Caki2 (cell line): ENCODE measurements around the gene TATDN2. TPM values are rescaled to one million over a fixed set of nuclear protein-coding genes. Genes with fewer than 3 reads are reported as not detected.

Experiments used
- DNase-seq: peaks from one replicate; pipeline ENCODE4 v3.0.0-alpha.2; 2015; ENCODE audit warnings: low read depth
- in situ Hi-C: cut with HindIII; loops from 2 replicates; pipeline ENCODE4 v1.10.0; 2016; ENCODE audit warnings: low sequenced_read_pairs, low pct_unique_long_range_greater_than_20kb, mixed read lengths
- total RNA-seq: library from RNA; depleted of rRNA; stranded (reverse); fragments of >200 nt; shearing (Covaris generic); gene quantifications from 2 replicates; pipeline ENCODE4 v1.2.3, GENCODE V29; 2014; ENCODE audit warnings: low replicate concordance; rRNA removed

TATDN2 gene
- total RNA-seq, 1 experiment from 2014 or later: 10.1 TPM

- DNase-seq: no peak
- in situ Hi-C loops: no loop called here
Measured at GRCh38 chr3:10327592-10327991, 79.3 kb downstream of the TATDN2 start.

- in situ Hi-C loops: no loop called here
Measured at GRCh38 chr3:10328460-10329071, 80.3 kb downstream of the TATDN2 start.

GRCh38 chr3:10329495-10330015, 81.3 kb downstream of the TATDN2 start:
- DNase-seq: no peak
- in situ Hi-C loops: no loop called here

More at GRCh38 chr3:10328460-10329071, 80.3 kb downstream of the TATDN2 start:
- DNase-seq: no peak

GRCh38 chr3:10330319-10330718, 82.1 kb downstream of the TATDN2 start:
- DNase-seq: no peak
- in situ Hi-C loops: no loop called here

Other genes starting within 250 kb of the TATDN2 start
- 13.6 and 30.9 TPM in 2 replicates for gene FANCD2, start 222.0 kb upstream of the TATDN2 start, total RNA-seq
- gene FANCD2OS, start 140.2 kb upstream of the TATDN2 start, total RNA-seq: not detected in 2 replicates
- gene BRK1, start 132.8 kb upstream of the TATDN2 start, total RNA-seq: 63.0 and 87.1 TPM in 2 replicates
- 19.3 and 27.7 TPM in 2 replicates for gene VHL, start 106.7 kb upstream of the TATDN2 start, total RNA-seq
- gene IRAK2, start 83.5 kb upstream of the TATDN2 start, total RNA-seq: 7.6 and 8.3 TPM in 2 replicates
- not detected in 2 replicates for gene GHRL, start 44.5 kb downstream of the TATDN2 start, total RNA-seq
- 190 and 236 TPM in 2 replicates for gene SEC13, start 72.7 kb downstream of the TATDN2 start, total RNA-seq